GM18499 (cell line): Measurements from ENCODE around the gene SIL1.
A peak's percentile ranks its signal among the peaks of the same experiment; 100 is the strongest.
"Not testable (repeated sequence)": the region's sequence is repeated elsewhere in the genome, so short reads cannot be mapped to it uniquely, and the experiment has no call there.

Experiments used
- ATAC-seq: cut with Tn5 transposase; IDR thresholded peaks from one replicate; pipeline ENCODE4 v1.9.1; 2021; ENCODE audit warnings: moderate number of reproducible peaks; ENCODE audit not compliant: insufficient read depth, unreplicated experiment

SIL1 gene

DNA sequence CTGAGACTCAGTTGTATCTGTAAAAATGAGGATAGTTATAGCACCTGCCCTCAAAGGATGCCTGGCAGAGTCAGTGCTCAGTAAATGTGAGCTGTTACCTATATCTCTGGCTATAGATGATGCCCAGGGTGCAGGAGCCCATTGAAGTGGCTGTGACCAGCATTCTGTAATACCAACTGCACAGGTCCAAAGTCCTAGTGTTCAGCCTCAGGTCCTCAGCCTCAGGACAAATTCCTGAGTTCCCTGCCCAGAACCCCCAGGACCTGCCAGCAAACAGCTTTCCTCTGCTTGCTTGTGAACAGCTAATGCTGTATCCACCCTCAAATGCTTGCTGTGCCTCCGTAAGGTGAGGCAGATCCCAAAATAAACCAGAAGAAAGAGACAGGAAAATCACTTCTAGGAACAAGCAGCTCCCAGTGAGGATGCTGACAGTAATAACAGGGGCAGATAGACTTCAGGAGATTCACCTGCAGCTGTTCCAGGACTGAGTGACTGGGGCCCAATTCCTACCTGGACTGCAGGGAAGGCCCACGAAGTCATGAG is 80.8 kb downstream of the SIL1 start:
- ATAC-seq, result no peak

DNA sequence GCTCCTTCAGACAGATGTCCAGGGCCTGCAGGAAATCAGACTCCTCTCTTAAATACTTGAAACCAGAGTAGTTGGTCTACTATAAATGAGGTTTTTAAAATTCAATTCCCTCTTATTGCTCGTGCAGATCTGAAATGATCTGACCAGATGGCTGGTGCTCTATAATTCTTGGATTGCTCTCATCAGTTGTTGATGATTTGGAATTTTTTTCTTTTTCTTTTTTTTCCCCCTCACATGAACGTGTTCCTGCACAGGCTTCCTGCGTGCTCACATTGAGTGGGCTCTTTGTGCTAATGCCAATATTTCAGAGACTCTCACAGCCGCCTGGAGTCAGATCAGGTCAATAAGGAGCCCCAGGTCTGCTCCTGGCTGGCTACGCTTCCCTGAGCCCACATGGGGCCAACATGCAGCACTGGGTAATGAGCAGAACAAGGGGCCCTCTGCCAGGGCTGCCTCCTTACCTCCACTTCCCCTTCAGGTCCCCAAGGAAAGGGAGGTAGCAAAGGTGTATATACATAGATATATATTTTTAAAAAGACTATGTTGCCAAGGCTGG is 82.0 kb downstream of the SIL1 start:
- ATAC-seq, result no peak

DNA sequence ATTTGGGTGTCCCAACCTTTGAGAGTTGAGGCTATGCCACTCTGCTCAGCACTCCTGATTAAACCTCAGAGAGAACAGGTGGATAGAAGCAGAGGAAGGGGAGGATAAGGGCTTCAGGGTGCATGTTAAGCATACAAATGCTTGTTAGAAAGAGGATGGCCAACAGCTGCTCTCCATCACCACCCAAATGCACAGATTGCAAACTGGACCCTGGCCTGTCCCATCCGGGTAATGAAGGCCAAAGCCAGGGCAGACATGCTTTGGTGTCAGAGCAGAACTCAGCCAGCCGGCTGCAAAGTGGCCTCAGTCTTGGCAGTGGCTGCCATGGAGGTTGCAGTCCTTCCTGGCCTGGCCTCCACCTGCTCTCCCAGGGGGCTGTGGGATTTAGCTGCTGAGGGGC is 84.3 kb downstream of the SIL1 start:
- ATAC-seq, result no peak

DNA sequence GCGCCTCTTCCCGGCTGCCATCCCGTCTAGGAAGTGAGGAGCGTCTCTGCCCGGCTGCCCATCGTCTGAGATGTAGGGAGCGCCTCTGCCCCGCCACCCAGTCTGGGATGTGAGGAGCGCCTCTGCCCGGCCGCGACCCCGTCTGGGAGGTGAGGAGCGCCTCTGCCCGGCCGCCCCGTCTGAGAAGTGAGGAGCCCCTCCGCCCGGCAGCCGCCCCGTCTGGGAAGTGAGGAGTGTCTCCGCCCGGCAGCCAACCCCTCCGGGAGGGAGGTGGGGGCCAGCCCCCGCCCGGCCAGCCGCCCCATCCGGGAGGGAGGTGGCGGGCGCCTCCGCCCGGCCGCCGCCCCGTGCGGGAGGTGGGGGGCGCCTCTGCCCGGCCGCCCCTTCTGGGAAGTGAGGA is 85.8 kb downstream of the SIL1 start:
- ATAC-seq, result not testable (repeated sequence)

DNA sequence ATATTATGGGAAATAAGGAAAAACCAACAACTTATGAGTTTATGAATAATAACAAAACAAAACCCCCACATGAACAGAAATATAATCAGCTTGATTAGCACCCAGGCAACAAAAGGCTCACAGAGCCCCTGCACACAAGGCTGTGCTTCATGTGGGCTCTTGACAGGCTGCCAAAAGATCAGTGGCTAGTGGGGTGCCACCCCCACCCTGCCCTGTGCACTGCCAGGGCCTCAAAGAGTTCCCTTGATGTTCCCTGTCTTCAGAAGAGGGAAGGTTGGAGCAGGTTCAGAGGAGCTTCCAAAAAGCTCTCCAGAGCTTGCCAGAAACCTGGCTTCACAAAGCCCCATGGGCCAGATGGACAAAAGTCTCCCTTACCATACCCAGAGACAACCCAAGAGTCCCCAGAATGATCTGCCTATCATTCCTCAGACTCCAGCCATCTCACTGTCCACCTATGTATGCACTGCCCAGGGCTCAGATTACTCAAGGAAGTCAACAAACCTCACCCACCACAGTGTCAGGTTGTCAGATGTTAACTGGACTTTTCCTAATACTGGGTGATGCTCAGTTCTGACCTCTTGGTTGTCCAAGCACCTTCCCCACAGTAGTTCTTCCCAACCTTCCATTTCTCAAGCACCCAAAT is 87.5 kb downstream of the SIL1 start:
- ATAC-seq, result no peak

DNA sequence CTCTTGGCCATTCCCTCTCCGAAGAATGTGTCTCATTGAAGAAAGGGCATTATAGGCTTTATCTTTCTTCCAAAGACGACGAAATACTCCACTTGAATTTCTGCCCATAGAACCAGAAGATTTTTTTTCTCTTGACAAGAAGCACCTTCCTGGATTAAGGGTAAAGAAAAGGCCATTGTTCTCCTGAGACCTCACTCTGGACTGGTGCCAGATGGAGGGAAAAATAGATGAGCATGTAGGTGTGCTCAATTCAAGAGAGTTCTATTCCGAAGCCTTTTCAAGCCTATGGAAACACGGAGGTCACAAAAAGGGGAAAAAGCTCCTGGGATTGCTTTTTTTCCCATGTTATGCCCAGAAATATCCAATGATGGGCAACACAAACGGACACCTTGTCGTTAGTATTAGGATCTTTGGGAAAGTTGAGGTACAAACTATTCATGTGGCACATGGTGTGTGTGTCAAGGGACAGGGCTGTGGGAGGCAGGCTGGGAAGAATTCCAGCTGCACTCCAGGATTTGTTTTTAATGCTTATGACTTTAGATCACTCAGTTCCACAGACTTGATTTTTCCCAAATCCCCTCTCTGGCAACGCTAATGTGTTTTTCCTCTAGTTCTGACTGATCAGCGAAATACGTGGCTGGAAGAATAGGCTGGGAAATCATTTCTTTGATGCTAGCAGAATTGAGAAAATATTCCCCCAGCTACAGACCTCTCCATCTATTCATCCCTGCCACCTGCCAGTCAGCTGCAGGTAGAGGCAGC is 89.9 kb downstream of the SIL1 start:
- no peak for ATAC-seq

DNA sequence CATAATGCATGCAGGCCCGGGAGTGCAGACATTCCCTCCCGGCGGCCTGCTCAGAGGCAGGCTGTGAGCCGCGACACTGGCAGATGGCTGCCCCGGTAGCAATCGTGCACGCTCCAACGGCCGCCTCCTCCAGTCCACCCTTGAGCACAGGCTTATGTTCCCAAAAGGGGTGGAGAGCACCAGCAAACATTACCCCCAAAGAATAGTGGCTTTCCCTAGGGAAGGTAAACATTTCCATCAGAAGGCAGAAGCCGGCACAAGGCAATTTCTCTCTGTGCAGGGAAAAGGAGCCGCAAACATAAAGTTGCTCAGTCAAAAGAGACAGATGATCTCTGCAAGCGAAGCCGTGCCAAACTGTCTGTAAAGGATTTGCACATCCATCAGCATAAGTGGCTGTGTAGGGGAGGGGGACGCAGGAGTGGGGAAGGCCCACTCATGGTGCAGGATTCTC is 92.5 kb downstream of the SIL1 start:
- ATAC-seq, result no peak

DNA sequence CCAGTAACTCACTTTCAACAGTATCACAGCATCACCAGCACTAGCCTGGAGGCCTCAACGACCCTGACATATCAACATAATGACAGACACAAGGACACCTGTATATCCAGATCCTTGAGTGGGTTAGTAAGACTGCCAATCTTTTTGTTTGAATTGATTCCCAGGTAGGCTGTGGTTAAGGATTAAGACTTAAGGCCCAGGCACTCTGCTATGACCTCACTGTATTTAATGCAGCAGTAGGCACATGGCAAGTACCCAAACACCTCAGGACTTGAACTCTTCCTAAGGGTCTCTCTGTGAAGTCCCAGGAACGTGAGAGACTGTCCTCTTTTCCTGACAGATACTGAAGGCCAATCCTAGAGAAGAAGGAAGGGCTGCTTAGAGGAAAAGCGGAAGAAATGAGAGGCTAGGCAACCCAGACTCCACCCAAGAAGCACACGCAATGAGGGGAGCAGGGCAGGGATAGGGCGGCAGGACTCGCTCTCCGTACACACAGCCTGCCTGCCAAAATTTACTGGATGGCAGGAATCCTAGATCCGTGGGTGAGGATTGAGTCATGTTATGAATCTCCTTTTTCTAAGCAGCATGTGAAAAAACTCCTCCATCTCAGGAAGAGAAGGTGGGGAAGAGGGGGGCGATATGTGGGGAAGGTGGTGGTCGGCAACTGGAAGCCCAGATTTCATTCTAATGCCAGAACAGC is 93.4 kb downstream of the SIL1 start:
- no peak for ATAC-seq

DNA sequence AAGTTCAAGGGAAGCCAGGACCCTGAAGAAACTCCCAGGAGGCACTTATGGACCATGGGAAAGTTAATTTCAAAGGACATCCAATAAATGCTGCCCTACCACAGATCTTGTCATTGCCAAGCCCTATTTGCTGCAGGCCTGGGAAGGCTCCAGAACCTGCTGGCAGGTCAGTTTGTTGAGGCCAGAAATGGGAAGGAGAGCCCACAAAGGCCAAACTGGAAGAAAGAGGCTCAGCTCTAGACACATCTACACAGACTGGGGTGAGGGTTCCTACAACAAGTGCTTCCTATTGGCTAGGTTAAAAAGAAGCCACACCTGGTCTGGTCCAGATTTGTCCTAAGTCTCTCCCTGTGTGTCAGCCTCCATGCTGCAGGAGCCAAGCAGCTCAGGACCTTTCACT is 94.4 kb downstream of the SIL1 start:
- no peak for ATAC-seq

DNA sequence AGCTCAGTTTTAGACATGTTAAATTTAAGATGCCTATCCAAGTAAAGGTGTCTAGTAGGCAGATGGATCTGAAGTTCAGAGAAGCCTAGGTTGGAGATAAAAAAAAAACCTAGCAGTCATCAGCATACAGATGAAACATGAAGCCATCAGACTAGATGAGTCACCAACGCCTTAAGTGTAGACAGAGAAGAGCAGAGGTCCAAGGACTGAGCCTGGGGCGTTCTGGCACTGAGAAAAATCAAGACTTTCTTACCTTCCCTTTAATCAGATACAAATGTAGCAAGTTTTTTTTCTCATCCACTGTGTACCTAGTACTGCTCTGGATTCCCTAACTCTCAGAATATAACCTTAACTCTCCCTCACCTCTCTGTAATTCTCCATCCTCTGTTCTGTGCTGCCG is 97.3 kb downstream of the SIL1 start:
- no peak for ATAC-seq

DNA sequence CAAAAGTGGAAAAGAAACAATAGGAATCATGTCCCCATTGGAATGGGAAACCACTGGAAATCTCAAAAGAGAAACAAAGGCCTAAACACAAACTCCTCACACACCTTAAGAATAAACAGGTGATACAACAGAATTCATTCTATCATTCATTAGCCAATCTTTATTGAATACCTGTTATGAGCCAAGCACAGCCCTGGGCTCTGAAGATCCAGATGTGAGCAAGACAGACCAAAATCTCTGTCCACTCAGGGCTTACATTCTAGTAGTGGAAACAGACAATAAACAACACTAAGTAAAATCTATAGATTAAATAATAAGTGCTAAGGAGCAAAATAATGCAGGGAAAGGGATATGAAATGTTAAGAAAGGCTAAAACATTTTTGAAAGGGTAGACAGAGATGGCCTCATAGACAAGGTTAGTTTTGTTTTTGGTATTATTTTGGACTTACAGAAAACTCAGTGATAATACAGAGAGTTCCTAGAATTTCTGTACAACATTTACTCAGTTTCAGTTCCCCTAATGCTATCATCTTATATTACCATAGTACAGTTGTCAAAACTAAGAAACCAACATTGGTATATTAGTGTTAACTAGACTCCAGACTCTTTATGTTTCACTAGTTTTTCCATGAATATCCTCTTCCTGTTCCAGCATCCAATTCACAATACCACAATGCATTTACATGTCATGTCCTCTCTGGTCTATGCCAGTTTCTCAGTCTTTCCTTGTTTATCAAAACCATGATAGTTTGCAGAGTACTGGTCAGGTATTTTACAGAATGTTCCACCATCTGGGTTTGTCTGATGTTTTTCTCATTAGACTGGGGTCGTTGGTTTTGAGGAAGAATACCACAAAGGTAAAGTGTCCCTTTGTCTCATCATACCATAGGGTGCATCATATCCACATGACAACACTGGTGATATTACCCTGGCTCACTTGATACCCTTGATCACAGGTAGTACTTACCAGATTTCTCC is 103.7 kb downstream of the SIL1 start:
- peak; percentile 94 for ATAC-seq

DNA sequence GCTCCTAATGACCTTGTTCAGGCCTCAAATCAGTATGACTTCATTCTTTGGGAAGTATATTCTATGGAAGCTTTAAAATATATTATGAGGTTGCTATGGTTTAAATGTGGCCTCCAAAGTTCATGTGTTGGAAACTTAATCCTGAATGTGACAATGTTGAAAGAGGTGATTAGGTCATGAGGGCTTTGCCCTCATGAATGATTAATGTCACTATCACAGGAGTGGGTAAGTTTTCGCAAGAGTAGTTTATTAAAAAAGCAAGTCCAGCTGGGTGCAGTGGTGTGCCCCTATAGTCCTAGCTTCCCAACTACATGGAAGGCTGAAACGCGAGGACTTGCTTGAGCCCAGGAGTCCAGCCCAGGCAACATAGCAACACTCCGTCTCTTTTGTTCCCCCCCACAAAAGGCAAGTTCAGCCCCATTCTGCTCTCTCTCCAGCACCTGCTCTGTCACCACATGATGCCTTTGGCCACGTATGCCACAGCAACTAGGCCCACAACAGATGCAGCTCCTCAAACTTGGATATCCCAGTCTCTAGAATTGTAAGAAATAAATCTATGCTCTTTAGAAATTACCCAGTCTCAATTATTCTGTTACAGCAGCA is 105.3 kb downstream of the SIL1 start:
- ATAC-seq, result no peak

DNA sequence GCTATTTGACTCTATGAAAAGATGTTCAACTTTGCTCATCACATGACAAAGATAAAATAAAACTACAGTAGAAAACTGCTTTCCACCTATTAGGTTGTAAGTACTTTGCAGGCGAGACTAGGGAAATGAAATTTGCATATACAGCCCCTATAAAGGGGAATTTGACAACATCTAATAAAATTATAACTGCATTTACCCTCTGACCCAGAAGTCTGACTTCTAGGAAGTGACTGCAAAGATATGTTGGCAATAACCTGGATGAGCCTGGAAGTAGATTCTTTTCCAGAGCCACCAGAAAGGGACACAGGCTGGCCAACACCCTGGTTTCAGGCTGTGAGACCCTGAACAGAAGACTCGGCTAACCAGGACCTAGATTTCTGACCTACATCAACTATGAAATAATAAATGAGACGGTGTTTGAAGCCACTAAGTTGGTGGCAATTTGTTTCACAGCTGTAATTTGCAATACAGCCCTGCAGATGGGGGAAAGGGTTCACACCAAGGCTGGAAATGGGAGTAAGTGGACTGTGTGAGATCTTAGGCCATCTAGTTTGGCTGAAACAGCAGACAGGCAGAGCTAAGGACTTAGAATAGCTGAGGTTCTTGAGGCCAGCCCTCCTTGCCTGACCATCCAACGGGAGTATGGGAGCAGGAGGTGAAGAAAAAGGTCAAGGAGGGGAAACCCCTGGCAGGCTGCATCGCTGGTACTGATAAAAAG is 106.6 kb downstream of the SIL1 start:
- no peak for ATAC-seq

DNA sequence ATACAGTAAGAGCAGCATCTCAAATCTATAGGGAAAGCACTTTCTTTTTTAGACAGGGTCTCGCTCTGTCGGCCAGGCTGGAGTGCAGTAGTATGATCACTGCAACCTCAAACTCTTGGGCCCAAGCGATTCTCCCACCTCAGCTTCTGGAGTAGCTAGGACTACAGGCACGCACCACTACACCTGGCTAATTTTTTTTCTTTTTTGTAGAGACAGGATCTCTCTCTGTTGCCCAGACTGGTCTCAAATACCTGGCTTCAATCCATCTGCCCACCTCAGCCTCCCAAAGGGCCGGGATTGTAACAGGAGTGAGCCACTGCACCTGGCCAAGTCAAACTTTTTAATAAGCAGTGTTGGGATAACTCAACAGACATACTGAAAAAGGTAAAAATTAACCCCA is 107.6 kb downstream of the SIL1 start:
- no peak for ATAC-seq

DNA sequence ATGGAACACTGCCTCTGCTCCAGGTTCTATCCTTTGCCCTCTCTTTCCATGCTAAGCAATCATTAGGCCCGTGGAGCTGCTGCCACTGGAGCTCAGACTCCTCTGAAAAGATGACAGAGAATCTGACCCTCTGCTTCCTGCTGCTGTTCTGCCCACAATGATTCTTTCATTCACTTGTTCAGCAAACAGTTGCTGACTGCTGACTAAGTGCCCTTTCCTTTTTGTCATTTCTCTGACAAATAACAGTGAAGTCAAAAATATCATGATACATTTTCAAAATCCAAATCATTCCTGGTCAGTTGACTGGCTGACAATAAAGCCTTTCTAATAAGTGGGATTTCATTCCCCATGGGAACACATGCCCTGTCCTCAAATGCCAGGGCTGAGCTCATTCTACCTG is 110.1 kb downstream of the SIL1 start:
- no peak for ATAC-seq

DNA sequence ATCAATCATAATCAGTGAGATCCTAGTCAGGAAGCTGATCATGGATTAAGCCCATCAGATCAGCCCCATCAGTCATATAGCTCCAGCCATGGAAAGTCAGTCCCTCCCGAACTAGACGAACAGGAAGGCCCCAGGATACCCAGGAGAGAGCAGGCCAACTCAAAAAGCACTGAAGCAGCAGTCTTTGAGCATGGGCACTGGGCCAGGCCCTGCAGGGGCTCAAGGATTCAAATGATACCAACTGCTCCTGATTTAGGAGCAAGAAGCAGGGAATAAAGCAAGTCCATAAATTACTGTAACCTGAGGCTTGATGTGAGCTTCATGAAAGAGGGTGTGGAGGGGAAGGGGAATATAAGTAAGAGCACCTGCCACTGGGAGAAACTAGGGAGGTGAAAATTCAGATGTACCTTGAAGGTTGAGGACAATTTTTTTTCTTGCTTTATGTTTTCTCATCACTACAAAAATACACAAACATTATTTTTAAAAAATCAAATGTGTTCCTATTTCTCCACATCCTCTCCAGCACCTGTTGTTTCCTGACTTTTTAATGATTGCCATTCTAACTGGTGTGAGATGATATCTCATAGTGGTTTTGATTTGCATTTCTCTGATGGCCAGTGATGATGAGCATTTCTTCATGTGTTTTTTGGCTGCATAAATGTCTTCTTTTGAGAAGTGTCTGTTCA is 115.2 kb downstream of the SIL1 start:
- no peak for ATAC-seq

DNA sequence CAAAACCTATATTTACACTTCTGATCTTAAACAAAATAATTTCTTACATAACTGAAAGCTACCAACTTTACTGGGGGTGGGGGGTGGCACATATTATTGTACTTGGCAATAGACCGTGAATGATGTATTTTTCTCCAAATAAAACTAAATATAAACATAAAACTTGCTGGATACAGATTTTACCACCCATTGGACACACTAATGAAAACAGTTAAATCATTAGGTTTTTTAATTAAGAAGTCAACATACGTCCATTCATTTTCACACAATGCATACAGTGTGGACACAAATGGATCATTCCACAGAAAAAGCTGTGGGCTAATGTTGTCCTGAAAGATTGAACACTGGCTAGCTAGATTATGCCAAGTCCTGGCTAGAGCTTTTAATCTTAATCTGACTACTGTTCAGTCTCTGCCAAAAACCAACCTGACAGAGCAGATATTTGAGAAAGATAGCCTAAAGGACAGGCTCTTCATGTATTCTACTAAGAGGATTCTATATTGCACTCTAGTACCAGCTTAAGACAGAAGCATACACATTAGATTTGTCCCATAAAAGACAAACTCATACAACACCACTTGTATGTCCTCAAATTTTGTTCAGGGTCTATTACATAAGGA is 118.1 kb downstream of the SIL1 start:
- no peak for ATAC-seq
